NCI-H1436 treated with DMSO at 0.1 percent for 48 hours (cell line): ENCODE results near the gene FUZ.

Source experiments
- DNase-seq: peaks from one replicate; lab custom pipeline; 2025; lab: John Stamatoyannopoulos, UW

The FUZ gene

DNA sequence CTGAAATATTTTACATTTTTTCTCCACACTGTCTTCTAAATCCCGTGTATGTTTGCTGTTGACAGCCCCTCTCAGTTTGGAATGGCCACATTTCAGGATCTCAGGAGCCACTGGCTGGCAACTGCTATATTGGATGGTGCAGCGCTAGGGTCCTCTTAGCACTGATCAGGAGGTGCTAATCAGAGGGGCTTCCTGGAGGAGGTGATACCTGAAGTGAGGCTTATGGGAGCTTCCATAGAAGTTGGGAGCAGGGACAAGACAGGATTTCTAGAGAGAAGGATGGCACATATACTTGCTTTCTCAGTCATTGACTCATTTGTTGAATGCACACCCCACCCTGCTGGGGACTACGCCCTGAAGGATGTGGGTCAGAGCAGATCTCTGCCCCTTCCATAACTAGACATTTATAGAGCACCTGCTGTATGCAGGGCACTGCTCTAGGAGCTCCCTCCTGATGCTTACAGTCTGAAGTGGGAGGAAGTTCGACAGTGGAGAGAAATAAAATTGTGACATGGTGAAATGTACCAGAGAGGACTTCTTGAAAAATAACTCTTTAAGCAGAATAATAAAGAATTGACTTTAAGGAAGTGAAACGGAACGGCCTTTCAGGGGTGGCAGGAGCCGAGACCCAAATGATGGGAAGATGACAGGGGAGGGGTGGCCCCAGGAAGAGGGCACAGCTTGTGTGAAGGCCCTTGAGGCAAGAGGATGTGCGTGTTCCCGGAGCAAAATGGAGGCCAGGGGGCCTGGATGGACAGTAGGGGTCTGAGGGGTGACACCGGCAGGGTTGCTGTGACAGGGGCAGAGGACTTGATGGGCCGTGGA, 33.1 kb downstream of the FUZ start:
- DNase-seq, result no peak

DNA sequence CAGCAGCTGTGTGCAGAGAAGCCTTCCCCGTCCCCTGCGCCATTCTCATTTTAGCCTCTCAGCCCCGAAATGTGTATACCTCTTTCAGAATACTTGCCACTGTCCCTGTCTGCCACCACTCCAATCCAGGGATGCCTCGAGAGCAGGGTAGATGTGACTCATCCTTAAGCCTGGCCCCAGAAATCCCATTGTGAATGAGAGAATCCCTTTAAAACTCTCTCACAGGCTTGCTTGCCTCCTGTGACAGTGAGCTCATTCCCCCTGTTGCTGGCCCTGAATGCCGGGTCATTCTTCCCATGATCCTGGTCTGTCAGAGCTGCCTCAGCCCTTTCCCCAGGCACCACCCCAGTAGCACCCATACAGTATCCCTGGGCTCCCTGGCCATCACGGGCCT, 36.7 kb downstream of the FUZ start:
- DNase-seq, result no peak

DNA sequence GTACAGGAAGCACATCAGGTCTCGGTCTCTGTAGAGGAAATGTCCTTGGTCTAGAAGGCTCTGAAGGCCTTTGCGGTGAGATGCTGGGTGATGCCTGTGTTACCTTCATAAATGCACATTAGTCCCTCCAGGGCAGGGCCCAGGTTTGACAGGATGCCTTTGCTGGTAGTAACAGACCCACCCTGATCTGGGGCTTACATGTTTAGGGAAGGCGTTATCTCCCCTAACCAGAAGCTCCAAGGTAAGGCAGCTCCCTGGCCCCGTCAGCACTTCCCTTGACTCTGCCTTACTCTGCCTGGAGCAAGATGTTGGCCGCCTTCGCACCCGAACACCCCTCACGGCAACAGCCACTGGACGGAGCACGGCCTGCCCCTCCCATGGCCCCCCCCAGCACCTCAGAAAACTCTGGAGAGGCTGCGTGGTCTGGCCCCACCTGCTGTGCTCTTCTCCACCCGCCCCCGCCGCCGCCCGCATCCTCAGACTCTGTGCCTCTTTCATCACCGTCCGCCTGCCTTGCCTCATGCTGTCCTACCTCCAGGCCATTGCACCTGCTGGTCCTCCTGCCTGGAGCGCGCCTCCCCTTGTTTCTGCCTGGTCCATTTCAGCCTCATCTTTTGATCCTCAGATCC, 37.2 kb downstream of the FUZ start:
- no peak for DNase-seq

DNA sequence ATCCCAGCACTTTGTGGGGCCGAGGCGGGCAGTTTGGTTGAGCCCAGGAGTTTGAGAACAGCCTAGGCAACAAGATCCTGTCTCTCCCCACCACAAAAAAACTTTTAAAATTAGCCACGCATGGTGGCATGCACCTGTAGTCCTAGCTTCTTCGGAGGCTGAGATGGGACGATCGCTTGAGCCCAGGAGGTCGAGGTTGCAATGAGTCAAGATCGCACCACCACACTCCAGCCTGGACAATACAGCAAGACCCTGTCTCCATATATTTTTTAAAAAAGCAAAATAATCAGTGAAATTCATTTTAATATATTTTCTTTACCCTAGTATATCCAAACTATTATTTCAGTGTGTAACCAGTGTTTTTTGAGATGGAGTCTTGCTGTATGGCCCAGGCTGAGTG, 38.1 kb downstream of the FUZ start:
- DNase-seq, result no peak

DNA sequence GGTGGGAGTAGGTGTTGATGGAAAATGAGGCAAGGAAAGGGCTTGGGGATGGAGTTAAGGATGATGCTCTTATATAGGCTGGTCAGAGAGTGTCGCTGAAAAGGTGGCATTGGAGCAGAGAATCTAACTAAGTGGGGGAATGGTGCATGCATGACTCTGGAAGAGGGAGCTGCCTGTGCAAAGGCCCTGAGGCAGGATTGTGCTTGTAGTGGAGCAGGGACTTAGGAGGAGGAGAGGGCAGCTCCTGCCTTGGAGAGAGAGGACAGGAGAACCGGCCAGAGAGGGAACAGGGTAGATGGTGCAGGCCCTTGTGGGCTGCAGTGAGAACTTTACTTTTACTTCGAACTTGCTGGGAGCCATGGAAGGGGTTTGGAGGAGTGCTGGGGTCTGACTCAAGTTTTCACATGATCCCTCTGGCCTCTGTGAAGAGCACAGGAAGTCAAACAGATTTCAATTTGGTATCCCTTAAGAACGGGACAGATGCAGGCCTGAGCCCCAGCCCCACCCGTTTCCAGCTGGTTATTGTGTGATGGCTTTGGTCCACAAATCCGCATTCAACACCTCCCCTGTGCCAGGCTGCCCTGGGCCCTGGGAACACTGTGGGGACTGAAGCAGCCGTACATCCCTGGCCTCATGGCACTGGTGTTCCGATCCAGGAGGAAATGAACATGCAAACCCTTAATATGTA, 39.3 kb downstream of the FUZ start:
- no peak for DNase-seq

DNA sequence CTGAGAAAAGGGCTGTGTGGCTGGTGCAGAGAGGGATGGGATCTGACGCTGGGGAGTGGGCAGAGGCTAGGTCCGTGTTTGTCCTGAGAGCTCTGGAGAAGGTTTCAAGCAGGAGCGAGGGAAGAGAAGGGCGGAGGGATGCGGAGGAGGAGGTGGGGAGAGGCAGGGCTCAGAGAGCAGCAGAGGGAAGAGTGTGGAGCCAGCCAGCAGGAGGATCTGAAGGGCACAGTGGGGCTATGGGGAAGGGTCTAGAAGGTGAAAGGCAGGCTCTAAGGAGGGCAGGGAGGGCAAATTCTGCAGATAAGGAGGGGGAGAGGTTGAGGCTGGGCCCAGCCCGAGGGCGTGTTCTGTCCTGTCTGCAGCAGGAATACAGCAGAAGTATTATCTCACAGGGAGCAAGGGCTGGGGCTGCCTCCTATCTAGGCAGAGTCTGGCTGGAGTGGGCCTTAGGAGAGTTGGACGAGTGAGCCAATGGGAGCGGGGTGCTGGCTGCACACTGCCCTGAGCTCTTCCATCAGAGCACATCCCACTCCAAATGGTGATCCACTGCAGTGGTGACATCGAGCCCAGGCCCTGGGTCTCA, 40.2 kb downstream of the FUZ start:
- no peak for DNase-seq

DNA sequence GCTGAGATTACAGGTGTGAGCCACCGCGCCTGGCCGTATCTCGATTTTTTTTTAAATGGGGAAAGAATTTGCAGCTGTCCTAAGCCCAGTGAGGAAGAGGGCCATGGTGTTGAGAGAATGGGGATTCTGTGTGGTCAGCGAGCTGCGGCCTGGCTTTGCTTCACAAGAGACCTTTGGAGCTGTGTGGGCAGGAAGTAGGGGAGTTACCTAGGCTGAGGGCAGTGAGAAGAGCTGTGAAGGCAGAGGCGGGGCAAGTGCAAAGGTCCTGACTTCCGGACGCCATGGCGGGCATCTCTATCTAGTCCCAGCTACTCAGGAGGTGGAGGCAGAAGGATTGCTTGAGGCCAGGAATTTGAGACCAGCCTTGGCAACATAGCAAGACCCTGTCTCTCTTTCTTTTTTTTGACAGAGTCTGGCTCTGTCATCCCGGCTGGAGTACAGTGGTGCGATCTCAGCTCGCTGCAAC, 41.4 kb downstream of the FUZ start:
- no peak for DNase-seq

DNA sequence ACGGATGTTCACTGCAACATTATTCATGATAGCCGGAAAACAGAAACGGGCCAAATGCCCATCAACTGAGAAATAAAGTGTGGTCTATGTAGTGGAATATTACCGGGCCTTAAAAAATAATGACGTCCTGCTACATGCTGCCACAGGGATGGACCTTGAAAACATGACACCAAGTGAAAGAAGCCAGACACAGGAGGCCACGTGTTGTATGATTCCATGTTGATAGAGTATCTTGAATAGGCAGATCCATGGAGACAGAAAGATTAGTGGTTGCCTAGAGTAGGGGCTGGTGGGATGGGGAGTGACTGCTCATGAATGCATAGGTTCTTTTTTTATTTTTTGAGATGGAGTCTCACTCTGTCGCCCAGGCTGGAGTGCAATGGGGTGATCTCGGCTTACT, 42.6 kb downstream of the FUZ start:
- DNase-seq, result no peak

DNA sequence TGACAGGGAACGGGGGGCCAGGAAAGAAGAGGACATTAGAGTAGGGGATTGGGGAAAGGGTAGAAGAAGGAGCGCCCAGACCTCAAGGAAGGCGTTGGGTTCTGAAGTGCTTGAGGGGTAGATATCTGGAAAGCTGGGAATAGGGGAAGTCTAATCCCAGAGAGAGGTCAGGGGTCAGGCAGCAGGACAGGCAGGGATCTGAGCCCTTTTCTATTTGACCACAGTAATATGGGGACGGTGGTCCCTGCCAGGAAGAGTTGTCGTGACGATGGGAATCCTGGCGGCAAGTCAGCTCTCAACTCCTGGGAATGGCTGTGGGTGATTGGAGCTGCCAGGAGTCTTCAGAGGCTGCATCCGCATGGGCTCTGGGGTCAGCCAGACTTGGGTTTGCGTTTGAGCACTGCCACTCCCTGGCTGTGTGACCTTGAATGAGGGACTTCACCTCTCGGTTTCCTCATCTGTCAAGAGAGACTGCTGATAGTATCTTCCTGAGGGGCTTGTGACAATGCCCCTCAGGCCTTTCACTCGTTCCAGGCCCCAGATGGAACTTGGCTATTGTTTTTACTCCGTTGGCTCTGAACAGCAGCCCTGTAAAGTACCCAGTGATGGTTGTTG, 45.0 kb downstream of the FUZ start:
- no peak for DNase-seq

DNA sequence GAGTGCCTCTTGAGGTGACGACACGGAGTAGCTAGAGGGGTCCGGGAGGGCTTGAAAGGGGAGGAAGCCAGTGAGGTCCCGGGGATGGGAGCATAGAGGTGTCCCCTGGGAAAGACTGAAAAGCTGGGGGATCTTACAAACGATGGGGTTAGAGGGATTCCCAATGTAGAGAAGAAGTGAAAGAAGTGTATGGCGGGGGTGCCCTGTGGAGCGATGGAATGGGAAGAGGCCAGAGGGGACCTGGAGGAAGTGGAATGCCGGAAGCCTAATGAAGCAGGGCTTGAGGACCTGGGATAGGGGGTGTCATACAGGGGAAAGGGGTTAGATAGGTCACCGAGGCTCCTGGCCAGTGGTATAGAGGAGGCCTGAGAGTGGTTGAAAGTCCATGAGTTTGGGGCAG, 45.7 kb downstream of the FUZ start:
- DNase-seq, result no peak

DNA sequence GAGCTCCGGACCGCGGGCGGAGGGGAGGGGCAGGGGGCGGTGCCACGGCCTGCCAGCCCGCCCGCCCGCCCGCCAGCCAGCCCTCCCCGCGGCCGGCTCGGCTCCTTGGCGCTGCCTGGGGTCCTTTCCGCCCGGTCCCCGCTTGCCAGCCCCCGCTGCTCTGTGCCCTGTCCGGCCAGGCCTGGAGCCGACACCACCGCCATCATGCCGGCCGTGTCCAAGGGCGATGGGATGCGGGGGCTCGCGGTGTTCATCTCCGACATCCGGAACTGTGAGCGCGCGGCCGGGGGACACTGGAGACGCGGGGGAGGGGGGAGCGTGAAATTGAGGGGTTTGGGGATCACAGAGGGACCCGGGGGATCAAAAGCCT, 46.2 kb downstream of the FUZ start, which contains the start of gene AP2A1:
Gene AP2A1 (plus strand): TSS at position 72 of the 370 bp plus-strand sequence. CDS start 133 bp downstream, at position 205.
- DNase-seq, result no peak

DNA sequence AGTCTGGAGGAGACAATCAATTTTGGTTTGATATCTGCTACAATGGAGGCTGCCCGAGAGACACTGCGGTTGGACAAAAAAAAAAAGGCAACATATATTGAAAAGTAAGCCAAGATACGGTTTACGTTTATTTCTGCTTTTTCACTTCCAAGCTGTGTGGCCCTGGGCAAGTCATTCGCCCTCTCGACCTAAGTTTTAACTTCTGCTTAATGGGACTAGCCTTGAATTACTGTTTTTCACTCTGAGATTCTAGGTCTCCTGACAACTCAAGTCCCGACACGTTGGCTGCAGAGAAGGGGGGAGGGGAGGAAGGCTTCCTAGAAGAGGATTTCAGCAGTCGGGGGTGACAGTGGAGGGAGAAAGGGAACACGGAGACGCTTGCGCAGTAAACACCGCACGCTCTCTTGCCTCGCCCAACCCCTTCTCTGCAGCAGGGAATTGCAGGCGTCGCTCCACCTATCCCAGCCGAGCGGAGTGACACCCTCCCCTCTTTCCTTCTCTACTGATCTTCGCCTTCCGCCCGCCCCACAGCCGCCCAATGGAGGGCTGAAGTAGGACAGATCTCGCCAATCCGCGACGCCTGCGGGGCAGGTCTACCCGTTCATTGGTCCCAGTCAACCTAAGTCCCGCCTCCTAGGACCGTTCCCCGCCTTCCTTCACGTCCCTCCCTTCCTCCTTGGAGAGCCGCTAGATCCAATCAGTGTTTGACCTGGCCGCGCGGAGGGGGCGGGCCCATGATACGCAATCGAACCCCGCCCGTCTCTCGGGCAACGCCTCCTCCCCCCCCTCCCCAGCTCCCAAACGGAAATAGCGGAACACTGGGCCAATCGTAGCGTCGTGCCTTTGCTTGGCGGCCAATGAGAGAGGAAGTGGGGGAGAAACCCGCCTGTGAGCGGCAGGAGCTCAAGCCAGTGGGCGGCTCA, 46.8 kb downstream of the FUZ start:
- peak; percentile 100 for DNase-seq

DNA sequence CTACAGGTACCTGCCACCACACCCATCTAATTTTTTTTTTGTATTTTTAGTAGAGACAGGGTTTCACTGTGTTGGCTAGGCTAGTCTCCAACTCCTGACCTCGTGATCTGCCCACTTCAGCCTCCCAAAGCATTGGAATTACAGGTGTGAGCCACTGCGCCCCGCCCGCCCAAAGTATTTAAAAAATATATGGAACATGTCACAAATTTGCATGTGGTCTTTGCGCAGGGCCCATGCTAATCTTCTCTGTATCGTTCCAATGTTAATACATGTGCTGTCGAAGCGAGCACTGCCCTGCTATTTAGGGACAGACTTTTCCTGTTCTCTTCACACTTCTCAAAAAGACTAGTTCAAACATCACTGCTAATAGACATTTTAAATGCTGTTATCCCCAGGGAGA, 48.8 kb downstream of the FUZ start:
- DNase-seq, result no peak

DNA sequence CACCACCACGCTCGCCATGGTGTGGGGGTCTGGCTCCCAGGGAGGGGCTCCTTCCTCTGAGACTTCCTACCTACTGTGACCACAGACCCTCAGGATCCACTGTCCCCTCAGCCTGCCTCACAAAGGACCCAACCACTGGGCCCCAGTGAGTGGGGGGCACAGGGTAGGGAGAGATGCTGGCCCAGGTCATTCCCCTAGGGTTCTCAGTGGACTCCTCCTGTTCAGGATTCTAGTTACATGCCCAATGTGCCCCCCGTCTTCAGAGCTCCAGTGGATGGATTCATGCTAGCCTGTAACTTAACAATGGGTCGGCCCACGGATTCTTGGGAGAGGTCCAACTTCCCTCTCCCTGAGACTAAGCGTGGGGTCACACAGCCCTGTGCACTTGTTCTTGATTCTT, 49.9 kb downstream of the FUZ start, which contains the start of gene TSKS:
Gene TSKS (minus strand): TSS at position 77 of the 400 bp plus-strand sequence. CDS start 59 bp downstream, at position 18.
- no peak for DNase-seq

DNA sequence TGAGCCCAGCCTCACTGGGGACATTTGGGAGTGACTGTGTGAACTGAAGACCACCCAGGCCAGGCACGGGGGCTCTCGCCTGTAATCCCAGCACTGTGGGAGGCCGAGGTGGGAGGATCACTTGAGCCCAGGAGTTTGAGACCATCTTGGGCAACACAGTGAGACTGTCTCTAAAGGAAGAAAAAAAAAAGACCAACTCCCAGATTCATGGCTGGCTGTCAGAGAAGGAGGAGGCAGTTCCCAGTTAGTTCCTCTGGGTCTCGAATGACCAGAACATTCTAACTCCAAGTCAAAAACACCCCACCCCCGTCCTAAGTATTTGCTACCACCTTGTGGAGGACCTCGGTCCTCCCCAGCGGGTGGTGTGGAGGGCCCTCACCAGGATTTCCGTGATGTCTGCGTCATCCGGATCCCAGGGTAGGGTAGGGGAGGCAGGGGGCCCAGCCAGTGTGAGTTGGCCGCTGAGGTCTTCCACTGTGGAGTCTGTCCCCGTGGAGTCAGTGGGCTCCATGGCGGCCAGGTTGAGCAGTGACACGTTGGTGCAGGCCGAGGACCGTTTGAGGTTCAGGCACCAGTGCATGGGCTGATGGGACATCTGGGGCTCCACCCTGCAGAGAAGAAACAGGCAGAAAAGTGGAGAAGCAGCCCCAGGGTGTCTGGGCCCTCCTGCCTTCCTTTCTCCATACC, 51.3 kb downstream of the FUZ start:
- no peak for DNase-seq

DNA sequence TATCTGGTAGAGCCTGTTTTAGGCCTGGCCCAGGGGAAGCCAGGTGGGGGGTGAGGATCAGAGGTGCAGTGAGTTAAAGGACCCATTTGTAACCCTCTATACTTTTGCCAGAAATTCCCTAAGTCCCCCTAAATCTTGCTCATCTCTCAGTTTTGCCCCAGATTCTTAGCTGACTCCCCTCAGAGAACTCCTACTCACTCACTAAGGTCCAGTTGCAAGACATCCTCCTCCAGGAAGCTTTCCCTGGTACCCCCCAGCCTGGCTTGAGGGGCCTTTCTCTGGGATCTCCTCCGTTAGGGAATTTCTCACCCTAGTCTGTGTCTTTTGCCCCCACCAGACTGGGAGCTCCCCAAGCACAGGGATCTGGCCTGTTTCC, 51.9 kb downstream of the FUZ start:
- no peak for DNase-seq

DNA sequence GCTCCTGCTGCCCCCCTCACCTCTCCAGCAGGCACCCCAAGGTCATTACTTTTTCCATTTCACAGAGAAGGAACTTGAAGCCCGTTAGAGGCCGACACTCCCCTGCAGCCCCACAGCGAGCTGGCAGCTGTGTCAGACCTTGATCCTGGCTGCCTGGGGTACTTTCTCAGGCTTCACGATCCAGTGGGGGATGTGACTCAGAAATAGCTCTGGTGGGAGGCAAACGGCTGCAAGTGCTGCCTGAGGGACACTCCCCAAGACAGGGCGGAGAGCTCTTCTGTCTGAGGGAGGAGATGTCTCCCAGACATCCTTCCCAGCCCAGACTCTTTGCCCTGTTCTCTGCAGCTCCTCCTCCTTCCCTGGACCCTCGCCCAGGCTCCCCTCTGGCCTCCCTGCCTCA, 54.8 kb downstream of the FUZ start:
- DNase-seq, result no peak
